ENCODE measurements around the gene MYRIP. TPM values are rescaled to one million over a fixed set of nuclear protein-coding genes. Genes with fewer than 3 reads are reported as not detected.

MYRIP gene
- total RNA-seq, 2 experiments from 2014 or later, result not detected

DNA sequence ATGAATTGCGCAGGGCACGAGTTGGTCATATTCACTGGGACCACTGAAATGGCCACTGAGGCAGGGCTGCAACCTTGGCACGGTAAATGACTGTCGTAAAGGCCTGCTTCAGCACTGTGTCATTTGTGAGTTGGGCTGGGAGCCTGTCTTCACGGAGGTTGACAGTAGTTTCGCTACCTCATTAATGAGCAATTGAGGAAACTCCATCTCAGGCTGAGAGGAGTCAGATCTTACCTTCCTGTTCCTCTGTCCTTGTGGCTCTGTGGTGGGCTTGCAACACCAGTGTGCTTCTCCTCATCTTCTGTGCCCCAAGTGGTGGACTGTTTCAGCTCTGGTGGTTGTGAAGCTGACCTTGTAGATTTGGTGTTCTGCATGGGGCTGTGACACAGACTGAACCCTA is 420.0 kb downstream of the MYRIP start:
- H3K4me3 Mint-ChIP-seq, result no peak overlapping the region
- H3K9me3 Mint-ChIP-seq, result no peaks in the 10 kb centered on the region
- no peak for DNase-seq
- no peaks in the 10 kb centered on the region for H3K36me3 Mint-ChIP-seq (ENCODE audit: low read depth)
- no peak overlapping the region for H3K27ac Mint-ChIP-seq
- no peaks in the 10 kb centered on the region for H3K27me3 Mint-ChIP-seq
- no peaks in the 10 kb centered on the region for H3K4me1 Mint-ChIP-seq
- CTCF ChIA-PET, result no interaction called here
- POLR2A ChIA-PET, result no interaction called here

DNA sequence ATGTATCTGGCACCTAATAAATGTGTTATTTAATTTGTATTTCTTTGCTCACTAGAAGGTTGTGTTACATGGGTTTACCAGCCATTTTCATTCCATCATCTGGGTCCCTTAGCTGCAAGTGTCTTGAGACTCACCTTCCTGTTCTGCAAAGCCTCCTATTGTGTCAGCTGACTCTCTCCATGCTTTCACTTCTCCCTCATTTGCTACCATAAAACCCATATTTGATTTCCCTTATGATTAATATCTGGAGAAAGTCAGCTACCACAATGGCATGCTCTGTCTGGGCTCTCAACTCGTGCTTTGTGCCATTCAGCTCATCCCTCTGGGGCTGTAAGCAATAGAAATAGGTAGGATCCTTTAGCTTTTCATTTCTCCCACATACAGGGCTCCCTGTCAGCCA is 420.6 kb downstream of the MYRIP start:
- H3K27me3 Mint-ChIP-seq, result no peaks in the 10 kb centered on the region
- no peak for DNase-seq
- no peaks in the 10 kb centered on the region for H3K36me3 Mint-ChIP-seq (ENCODE audit: low read depth)
- ChIA-PET CTCF (no interaction called here), POLR2A (no interaction called here)
- no peaks in the 10 kb centered on the region for H3K9me3 Mint-ChIP-seq
- H3K4me1 Mint-ChIP-seq, result no peaks in the 10 kb centered on the region
- no peak overlapping the region for H3K4me3 Mint-ChIP-seq
- H3K27ac Mint-ChIP-seq, result no peak overlapping the region

DNA sequence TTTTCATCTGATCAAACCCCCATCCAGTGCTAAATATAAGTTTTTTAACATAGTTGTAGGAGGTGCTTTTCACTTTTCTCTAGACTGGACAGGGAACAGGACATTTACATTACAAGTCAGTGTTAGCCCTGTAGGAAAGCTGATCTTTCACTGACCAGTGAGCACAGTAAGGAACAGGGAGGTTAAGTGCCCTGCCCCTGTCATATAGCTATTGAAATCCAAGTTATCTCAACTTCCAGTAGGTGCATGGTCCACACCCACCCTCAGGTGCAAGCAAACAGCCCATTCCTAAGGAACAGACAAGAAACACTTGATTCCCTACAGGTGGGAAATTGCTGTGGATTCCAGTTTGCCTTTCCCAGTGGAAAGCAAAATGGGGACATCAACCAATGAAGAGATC is 421.0 kb downstream of the MYRIP start:
- H3K27me3 Mint-ChIP-seq, result no peaks in the 10 kb centered on the region
- H3K9me3 Mint-ChIP-seq, result no peaks in the 10 kb centered on the region
- CTCF ChIA-PET, result no interaction called here
- H3K4me1 Mint-ChIP-seq, result no peaks in the 10 kb centered on the region
- no peak for DNase-seq
- no peak overlapping the region for H3K4me3 Mint-ChIP-seq
- no peaks in the 10 kb centered on the region for H3K36me3 Mint-ChIP-seq (ENCODE audit: low read depth)
- POLR2A ChIA-PET, result no interaction called here
- H3K27ac Mint-ChIP-seq, result no peak overlapping the region

DNA sequence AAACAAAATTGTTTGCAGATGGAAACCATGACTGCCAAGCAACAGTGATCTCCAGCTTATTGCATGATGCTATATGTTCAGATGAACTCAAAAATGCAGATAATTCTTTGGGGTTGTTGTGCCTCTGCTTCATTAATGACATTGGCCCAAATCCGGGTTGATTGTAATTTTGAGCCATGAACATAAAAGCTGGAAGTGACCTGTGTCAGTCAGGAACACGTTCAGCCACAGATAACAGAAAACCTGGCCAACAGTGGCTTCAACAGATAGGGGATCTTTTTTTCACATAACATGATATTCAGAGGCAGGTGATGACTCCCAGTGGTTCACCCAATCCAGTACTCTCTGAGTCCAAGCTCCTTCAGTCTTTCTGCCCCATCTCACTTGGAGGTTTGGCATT is 423.2 kb downstream of the MYRIP start:
- H3K27ac Mint-ChIP-seq, result no peak overlapping the region
- ChIA-PET POLR2A (no interaction called here), CTCF (no interaction called here)
- no peaks in the 10 kb centered on the region for H3K4me1 Mint-ChIP-seq
- H3K9me3 Mint-ChIP-seq, result no peaks in the 10 kb centered on the region
- no peak overlapping the region for H3K4me3 Mint-ChIP-seq
- H3K27me3 Mint-ChIP-seq, result no peaks in the 10 kb centered on the region
- H3K36me3 Mint-ChIP-seq (ENCODE audit: low read depth), result no peaks in the 10 kb centered on the region
- no peak for DNase-seq

DNA sequence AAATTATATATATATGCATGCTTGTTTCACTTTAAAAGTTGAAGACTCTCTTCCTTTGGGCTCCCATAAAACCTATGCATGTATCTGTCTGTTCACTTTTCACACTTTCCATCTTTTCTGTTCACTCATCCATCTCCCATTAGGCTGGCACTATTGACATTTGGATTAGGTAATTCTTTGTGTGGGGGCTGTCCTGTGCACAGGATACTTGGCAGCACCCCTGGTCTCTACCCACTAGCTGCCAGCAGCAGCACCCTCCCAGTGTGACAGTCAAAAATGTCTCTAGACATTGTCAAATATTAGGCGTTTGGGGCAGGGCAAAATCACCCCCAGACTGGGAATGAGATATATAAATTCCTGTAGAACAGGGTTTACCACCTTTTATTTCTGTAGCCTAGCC is 427.8 kb downstream of the MYRIP start:
- Mint-ChIP-seq H3K4me1 (no peaks in the 10 kb centered on the region), H3K27ac (no peak overlapping the region), H3K4me3 (no peak overlapping the region), H3K9me3 (no peaks in the 10 kb centered on the region), H3K36me3 (ENCODE audit: low read depth) (no peaks in the 10 kb centered on the region), H3K27me3 (no peaks in the 10 kb centered on the region)
- POLR2A ChIA-PET, result no interaction called here
- DNase-seq, result no peak
- CTCF ChIA-PET, result interaction anchor here (1.5 kb wide), 1 partner anchor 45 kb away, joined by 3 read pairs; no protein-coding TSS in a partner anchor

DNA sequence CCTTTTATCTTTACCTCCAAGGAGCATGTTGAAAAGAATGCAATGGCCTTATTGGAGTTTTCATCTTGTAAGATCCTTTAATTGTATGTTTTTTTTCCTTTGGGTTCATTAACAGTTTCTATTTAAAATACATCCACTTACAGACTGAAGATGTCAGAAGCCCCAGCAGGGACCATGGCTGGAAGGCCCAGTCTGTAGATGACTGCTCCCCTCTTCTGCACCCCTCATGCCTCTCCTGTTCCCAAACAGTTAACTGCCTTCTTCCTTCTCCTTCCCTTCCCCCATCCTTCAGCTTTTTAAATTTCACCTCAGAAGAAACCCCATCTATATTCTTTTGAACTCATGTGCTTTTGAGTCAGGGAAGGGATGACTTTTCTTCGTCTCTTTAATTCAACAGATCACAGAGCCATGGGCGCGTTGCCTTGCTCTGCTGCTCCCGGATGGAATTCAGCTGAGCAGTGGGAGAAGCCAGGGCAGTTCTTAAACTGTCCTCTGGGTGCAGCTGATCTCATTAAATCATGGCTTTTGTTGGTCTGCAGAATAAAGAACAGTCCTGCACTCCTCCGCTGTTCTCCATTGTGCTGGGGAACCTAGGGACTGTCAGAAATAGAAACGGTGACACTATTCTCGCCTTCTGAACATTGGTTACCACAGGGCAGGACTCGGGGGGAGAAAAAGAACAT is 428.6 kb downstream of the MYRIP start:
- no peak for DNase-seq
- POLR2A ChIA-PET, result no interaction called here
- Mint-ChIP-seq H3K4me1 (no peaks in the 10 kb centered on the region), H3K36me3 (ENCODE audit: low read depth) (no peaks in the 10 kb centered on the region), H3K27ac (no peak overlapping the region), H3K27me3 (no peaks in the 10 kb centered on the region), H3K4me3 (no peak overlapping the region), H3K9me3 (no peaks in the 10 kb centered on the region)
- CTCF ChIA-PET, result no interaction called here

DNA sequence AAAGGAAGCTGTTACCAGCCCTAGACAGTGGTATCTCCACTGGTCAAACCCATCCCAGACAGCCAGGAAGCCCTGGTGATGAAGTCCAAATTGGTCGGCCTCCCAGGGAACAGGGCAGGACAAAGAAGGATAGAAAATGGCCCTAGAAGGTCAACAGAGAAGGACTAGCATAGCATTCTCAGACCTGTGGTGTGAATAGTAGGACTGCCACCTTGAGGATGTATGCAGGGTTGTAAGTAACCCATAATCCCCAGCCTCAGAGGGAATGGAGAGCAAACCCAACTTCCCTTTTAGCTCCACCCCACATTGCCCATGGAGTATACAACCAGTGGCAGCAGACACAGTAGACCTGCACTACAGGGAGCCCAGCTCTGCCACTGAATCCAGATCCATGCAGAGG is 431.5 kb downstream of the MYRIP start:
- Mint-ChIP-seq H3K9me3 (no peaks in the 10 kb centered on the region), H3K4me1 (no peaks in the 10 kb centered on the region), H3K36me3 (ENCODE audit: low read depth) (no peaks in the 10 kb centered on the region), H3K4me3 (no peak overlapping the region), H3K27ac (no peak overlapping the region), H3K27me3 (no peaks in the 10 kb centered on the region)
- ChIA-PET CTCF (interaction anchor here (0.6 kb wide), 1 partner anchor 293 kb away, joined by 7 read pairs; no protein-coding TSS in a partner anchor), POLR2A (no interaction called here)
- DNase-seq, result no peak

DNA sequence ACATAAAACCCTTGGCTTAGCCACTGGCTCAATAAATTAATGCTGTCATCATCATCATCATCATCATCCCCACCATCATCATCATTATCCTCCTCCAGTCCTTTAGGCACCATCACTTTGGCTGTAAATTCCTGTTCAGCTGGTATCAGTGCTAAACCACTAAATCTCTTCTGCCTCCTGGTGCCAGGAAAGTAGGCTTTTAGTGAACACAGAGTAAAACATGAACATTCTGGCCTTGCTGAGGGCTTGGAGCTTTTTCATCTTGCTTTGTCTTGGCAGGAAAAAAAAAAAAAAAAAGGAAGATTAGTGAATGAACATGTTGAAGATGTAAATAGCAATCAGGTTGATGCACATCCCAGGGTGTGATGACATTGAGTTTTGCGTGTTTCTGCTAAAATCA is 432.8 kb downstream of the MYRIP start:
- Mint-ChIP-seq H3K4me3 (no peak overlapping the region), H3K36me3 (ENCODE audit: low read depth) (no peaks in the 10 kb centered on the region), H3K9me3 (no peaks in the 10 kb centered on the region), H3K27ac (no peak overlapping the region), H3K27me3 (no peaks in the 10 kb centered on the region), H3K4me1 (no peaks in the 10 kb centered on the region)
- DNase-seq, result no peak
- ChIA-PET CTCF (no interaction called here), POLR2A (no interaction called here)

DNA sequence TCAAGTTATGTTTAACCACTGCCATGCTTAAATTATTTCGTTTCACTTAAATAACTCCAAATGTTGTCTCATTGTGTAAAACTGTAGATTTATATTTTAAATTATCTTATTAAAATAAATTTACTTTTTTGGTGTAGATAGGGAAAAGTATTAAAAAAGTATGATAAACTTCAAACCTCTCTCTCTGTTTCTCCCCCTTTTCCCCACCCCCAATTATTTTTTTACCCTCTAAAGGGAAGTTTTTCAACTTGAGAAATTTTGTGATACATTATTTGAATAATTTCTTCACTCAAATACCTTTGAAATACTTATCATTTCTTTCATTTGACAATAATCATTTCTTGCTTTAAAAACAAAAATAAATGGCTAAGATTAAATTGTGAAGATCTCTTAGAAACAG is 433.2 kb downstream of the MYRIP start:
- H3K9me3 Mint-ChIP-seq, result no peaks in the 10 kb centered on the region
- no peaks in the 10 kb centered on the region for H3K36me3 Mint-ChIP-seq (ENCODE audit: low read depth)
- no peak overlapping the region for H3K27ac Mint-ChIP-seq
- H3K27me3 Mint-ChIP-seq, result no peaks in the 10 kb centered on the region
- ChIA-PET POLR2A (no interaction called here), CTCF (no interaction called here)
- no peak overlapping the region for H3K4me3 Mint-ChIP-seq
- no peaks in the 10 kb centered on the region for H3K4me1 Mint-ChIP-seq
- DNase-seq, result no peak

DNA sequence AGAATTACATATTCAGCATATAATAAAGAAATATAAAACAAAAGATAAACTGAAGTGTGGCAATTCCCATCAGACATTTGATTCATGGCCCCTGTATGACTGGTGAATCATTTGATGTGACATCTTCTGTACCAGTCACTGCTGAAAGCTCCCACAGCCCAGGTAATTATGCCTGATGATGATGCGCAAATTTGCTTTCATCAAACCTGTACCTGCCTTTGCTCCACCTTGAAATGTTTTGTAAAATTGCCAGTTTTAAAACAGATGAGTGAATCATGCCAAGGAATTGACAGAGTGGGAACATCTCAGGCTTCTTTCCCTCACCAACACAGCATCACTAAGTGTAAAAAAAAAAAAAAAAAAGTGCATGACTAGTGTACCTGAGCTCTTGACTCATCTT is 433.6 kb downstream of the MYRIP start:
- Mint-ChIP-seq H3K27me3 (no peaks in the 10 kb centered on the region), H3K36me3 (ENCODE audit: low read depth) (no peaks in the 10 kb centered on the region), H3K4me1 (no peaks in the 10 kb centered on the region), H3K9me3 (no peaks in the 10 kb centered on the region), H3K4me3 (no peak overlapping the region), H3K27ac (no peak overlapping the region)
- CTCF ChIA-PET, result no interaction called here
- no peak for DNase-seq
- POLR2A ChIA-PET, result no interaction called here

DNA sequence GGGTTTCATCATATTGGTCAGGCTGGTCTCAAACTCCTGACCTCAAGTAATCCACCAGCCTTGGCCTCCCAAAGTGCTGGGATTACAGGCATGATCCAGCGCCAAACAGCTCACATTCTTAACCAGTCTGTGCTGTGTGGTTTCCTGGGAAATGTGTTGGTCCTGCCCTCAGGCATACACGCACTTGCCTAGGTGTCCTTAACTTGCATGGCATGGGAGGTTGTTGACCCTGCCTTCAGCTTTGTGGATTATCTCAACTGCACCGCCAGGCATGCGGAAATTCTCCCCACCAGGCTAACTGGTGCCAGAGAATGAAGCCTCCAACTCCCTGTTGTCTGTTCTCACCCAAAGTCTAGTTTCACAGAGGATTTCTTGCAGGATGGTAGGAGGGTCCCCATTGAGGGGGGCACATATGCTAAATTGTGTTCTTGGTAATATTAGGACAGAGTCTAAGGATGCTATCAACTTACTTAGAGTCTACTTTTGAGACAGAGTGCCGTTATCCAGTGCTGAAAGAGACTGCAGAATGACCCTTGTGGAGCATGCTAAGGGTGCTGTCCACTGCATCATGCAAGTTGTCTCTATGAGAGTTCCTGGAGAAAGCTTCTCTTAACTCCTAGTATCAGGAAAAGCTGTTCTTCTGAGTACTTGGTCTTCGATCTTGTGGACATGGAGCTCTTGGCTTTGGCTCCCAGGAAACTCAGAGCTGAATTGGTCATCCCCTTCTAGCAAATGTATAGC is 438.5 kb downstream of the MYRIP start:
- Mint-ChIP-seq H3K9me3 (no peaks in the 10 kb centered on the region), H3K27ac (no peak overlapping the region), H3K4me3 (no peak overlapping the region), H3K4me1 (no peaks in the 10 kb centered on the region), H3K36me3 (ENCODE audit: low read depth) (no peaks in the 10 kb centered on the region), H3K27me3 (no peaks in the 10 kb centered on the region)
- POLR2A ChIA-PET, result interaction anchor here (0.6 kb wide), 1 partner anchor 562 kb away, joined by 3 read pairs; no protein-coding TSS in a partner anchor
- CTCF ChIA-PET, result no interaction called here
- DNase-seq, result no peak

DNA sequence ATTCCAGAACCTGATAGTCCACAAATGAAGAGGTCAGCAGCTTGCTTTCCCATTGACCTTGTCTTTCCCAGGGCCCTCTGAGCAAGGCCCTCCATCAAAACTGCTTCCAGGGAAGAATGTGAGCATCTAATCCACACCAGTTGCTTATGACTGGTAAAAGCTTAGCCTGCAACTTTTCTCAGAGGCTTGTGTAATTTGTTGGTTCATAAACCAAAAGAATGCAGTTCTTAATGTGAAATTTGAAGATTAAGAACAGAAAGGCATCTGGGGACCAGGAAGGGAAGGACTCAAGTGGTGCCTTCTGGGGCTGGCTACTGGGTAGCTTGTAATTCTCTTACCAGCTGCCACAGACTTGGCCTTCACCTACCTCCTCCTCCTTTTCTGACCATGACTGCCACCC is 439.2 kb downstream of the MYRIP start:
- H3K4me1 Mint-ChIP-seq, result no peaks in the 10 kb centered on the region
- H3K27me3 Mint-ChIP-seq, result no peaks in the 10 kb centered on the region
- no peak overlapping the region for H3K4me3 Mint-ChIP-seq
- no peaks in the 10 kb centered on the region for H3K9me3 Mint-ChIP-seq
- ChIA-PET CTCF (no interaction called here), POLR2A (no interaction called here)
- no peaks in the 10 kb centered on the region for H3K36me3 Mint-ChIP-seq (ENCODE audit: low read depth)
- DNase-seq, result no peak
- H3K27ac Mint-ChIP-seq, result no peak overlapping the region

DNA sequence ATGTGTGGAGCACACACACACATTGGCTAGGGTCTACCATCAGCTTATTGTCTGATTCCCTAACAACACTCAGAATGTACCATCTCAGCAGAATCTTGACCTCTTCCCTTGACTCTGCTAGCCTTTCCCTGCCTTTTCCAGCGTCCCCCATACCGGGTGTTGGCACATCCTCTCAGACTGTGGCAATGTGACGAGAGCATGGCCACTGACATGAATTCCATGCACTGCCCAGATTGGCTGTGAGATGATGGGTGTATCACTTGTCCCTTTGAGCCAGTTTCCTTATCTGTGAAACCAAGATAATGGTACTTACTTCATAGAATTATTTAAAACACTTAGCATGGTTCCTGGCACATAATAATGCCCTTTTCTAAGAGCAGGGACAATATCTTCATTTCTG is 439.8 kb downstream of the MYRIP start:
- H3K27ac Mint-ChIP-seq, result no peak overlapping the region
- H3K27me3 Mint-ChIP-seq, result no peaks in the 10 kb centered on the region
- no peaks in the 10 kb centered on the region for H3K4me1 Mint-ChIP-seq
- no peaks in the 10 kb centered on the region for H3K9me3 Mint-ChIP-seq
- DNase-seq, result no peak
- CTCF ChIA-PET, result no interaction called here
- POLR2A ChIA-PET, result no interaction called here
- no peaks in the 10 kb centered on the region for H3K36me3 Mint-ChIP-seq (ENCODE audit: low read depth)
- no peak overlapping the region for H3K4me3 Mint-ChIP-seq

DNA sequence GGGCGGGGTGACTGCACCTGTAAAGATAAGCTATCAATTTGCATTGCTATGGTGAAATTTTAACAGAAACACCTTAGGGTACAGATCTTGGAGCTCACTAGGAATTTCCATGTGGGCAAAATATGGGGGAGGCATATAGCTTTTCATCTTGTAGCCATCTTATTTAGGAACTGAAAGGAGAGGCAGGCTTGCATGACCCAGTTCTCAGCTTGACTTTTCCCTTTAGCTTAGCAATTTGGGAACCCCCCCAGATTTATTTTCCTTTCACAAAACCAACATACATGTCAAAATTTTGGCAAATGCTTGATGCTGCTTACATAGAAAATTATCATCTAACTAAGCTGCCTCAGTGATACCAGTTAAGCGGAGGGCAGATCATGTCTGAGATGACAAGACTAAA is 445.1 kb downstream of the MYRIP start:
- Mint-ChIP-seq H3K36me3 (ENCODE audit: low read depth) (no peaks in the 10 kb centered on the region), H3K4me3 (no peak overlapping the region)

More for the DNA sequence above, 445.1 kb downstream of the MYRIP start:
- ChIA-PET CTCF (no interaction called here), POLR2A (no interaction called here)
- no peaks in the 10 kb centered on the region for H3K4me1 Mint-ChIP-seq
- DNase-seq, result no peak
- no peaks in the 10 kb centered on the region for H3K27me3 Mint-ChIP-seq
- no peak overlapping the region for H3K27ac Mint-ChIP-seq
- H3K9me3 Mint-ChIP-seq, result no peaks in the 10 kb centered on the region

Measured in activated CD4-positive, alpha-beta T cell treated with anti-CD3 and anti-CD28 coated beads, Interleukin-2, amount 10 ng/mL, durations not matched to agents 7 days and 5 days (primary cell).